DOHH2 (cell line): ENCODE data around the gene PID1.

Experiments
- EZH2phosphoT487 ChIP-seq: fragments of 200-600 bp; sonication (generic); IDR thresholded peaks from 2 replicates; pipeline ENCODE4 v1.6.1; 2017; ENCODE audit warnings: borderline replicate concordance, mild to moderate bottlenecking, antibody characterized with exemption, low read length, moderate library complexity, mixed read lengths
- TF ChIP-seq, protein P1 (sequence below): fragments of 200-600 bp; sonication (generic); IDR thresholded peaks from one replicate; pipeline ENCODE4 v1.5.1; 2014; ENCODE audit warnings: antibody characterized with exemption, mild to moderate bottlenecking, low read depth, low read length; ENCODE audit not compliant: poor library complexity, severe bottlenecking

DNA sequence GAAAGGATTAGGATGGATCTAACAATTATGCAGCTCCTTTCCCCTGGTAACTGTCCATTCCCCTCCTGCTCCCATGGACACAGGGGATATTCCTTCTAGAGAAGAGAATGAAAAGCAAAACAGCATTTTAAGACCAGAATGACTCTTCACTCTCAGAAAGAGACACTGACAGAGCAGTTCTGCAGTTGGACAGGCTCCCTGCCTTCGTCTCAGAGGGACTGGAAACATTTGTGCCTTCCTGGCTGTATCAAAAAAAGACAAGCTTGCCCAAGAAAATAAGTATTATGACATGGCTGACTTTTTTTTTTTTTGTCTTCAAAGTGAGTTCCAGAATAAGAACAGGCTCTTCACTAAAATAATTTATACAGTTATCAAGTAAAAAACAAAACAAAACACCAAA is 9.5 kb downstream of the PID1 start:
- TF ChIP-seq, protein P1, sequence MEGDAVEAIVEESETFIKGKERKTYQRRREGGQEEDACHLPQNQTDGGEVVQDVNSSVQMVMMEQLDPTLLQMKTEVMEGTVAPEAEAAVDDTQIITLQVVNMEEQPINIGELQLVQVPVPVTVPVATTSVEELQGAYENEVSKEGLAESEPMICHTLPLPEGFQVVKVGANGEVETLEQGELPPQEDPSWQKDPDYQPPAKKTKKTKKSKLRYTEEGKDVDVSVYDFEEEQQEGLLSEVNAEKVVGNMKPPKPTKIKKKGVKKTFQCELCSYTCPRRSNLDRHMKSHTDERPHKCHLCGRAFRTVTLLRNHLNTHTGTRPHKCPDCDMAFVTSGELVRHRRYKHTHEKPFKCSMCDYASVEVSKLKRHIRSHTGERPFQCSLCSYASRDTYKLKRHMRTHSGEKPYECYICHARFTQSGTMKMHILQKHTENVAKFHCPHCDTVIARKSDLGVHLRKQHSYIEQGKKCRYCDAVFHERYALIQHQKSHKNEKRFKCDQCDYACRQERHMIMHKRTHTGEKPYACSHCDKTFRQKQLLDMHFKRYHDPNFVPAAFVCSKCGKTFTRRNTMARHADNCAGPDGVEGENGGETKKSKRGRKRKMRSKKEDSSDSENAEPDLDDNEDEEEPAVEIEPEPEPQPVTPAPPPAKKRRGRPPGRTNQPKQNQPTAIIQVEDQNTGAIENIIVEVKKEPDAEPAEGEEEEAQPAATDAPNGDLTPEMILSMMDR: no peak
- no peak for TF ChIP-seq EZH2phosphoT487
